Astrocyte of the spinal cord (primary cell): Measurements from ENCODE around the gene ZGRF1.
"Not testable (repeated sequence)": the region's sequence is repeated elsewhere in the genome, so short reads cannot be mapped to it uniquely, and the experiment has no call there.

Experiments used
- DNase-seq: peaks from one replicate; pipeline ENCODE4 v3.0.0; 2011; ENCODE audit warnings: low read depth, low spot score
- H3K4me3 ChIP-seq: 2 replicates; pipeline ENCODE4 v1.5.1; 2011; ENCODE audit warnings: low read depth, mild to moderate bottlenecking, low read length, moderate library complexity
- CTCF ChIP-seq: IDR thresholded peaks from 2 replicates; pipeline ENCODE4 v1.5.1; 2012; ENCODE audit warnings: low read depth, mild to moderate bottlenecking, low read length, inconsistent platforms
- in situ Hi-C: cut with HindIII; loops from 2 replicates; pipeline ENCODE4 v1.10.0; 2017; ENCODE audit warnings: low sequenced_read_pairs

The ZGRF1 gene

GRCh38 chr4:112673076-112673475, 36.4 kb upstream of the ZGRF1 start:
- no peak overlapping the region for H3K4me3 ChIP-seq
- TF ChIP-seq CTCF, result no peak
- in situ Hi-C loops, result no loop called here
- DNase-seq, result no peak

- no peak overlapping the region for H3K4me3 ChIP-seq
- in situ Hi-C loops, result no loop called here
- no peak for DNase-seq
- TF ChIP-seq CTCF, result no peak
Observed at GRCh38 chr4:112668131-112668530, 31.4 kb upstream of the ZGRF1 start.

- TF ChIP-seq CTCF, result no peak
Observed at GRCh38 chr4:112664611-112665010, 27.9 kb upstream of the ZGRF1 start.

GRCh38 chr4:112656115-112656514, 19.4 kb upstream of the ZGRF1 start:
- in situ Hi-C loops, DNase-seq, H3K4me3 ChIP-seq: not testable (repeated sequence)

More at GRCh38 chr4:112664611-112665010, 27.9 kb upstream of the ZGRF1 start:
- DNase-seq, result no peak
- in situ Hi-C loops, result no loop called here
- H3K4me3 ChIP-seq, result no peak overlapping the region

GRCh38 chr4:112655270-112655669, 18.6 kb upstream of the ZGRF1 start:
- no peak for DNase-seq
- in situ Hi-C loops, result no loop called here

GRCh38 chr4:112652216-112652615, 15.5 kb upstream of the ZGRF1 start:
- no peak for DNase-seq
- no peak overlapping the region for H3K4me3 ChIP-seq
- no peak for TF ChIP-seq CTCF
- in situ Hi-C loops, result no loop called here

More at GRCh38 chr4:112655270-112655669, 18.6 kb upstream of the ZGRF1 start:
- no peak overlapping the region for H3K4me3 ChIP-seq
- no peak for TF ChIP-seq CTCF

GRCh38 chr4:112651641-112652040, 14.9 kb upstream of the ZGRF1 start:
- H3K4me3 ChIP-seq, result no peak overlapping the region
- no peak for DNase-seq
- TF ChIP-seq CTCF, result no peak
- in situ Hi-C loops, result no loop called here
